HG03064 (cell line): ENCODE data around the gene PRKCH.

ENCODE experiments used
- ATAC-seq: cut with Tn5 transposase; IDR thresholded peaks from one replicate; pipeline ENCODE4 v1.9.1; 2021; ENCODE audit warnings: low read depth; ENCODE audit not compliant: unreplicated experiment

PRKCH gene

GRCh38 chr14:61505815-61506809 is 184.7 kb downstream of the PRKCH start:
- ATAC-seq = no peak

GRCh38 chr14:61508526-61508925 is 187.1 kb downstream of the PRKCH start:
- ATAC-seq = no peak

GRCh38 chr14:61510736-61511557 is 189.6 kb downstream of the PRKCH start:
- no peak for ATAC-seq

- no peak for ATAC-seq
Observed at GRCh38 chr14:61511558-61511948, 190.2 kb downstream of the PRKCH start.

GRCh38 chr14:61512026-61512834 is 190.9 kb downstream of the PRKCH start:
- no peak for ATAC-seq

- no peak for ATAC-seq
Observed at GRCh38 chr14:61513986-61514830, 192.8 kb downstream of the PRKCH start.

GRCh38 chr14:61514927-61515326 is 193.5 kb downstream of the PRKCH start:
- ATAC-seq = no peak

- no peak for ATAC-seq
Observed at GRCh38 chr14:61515436-61516117, 194.2 kb downstream of the PRKCH start.

GRCh38 chr14:61516118-61516743 is 194.9 kb downstream of the PRKCH start:
- no peak for ATAC-seq

GRCh38 chr14:61516964-61517653 is 195.7 kb downstream of the PRKCH start:
- ATAC-seq = no peak

- ATAC-seq = no peak
Observed at GRCh38 chr14:61517911-61518384, 196.6 kb downstream of the PRKCH start.

- ATAC-seq = no peak
Observed at GRCh38 chr14:61518403-61518802, 197.0 kb downstream of the PRKCH start.

- ATAC-seq = no peak
Observed at GRCh38 chr14:61519106-61519505, 197.7 kb downstream of the PRKCH start.

- ATAC-seq = no peak
Observed at GRCh38 chr14:61519735-61520134, 198.4 kb downstream of the PRKCH start.

GRCh38 chr14:61520576-61520975 is 199.2 kb downstream of the PRKCH start:
- ATAC-seq = no peak

- no peak for ATAC-seq
Observed at GRCh38 chr14:61521773-61522172, 200.4 kb downstream of the PRKCH start.

- no peak for ATAC-seq
Observed at GRCh38 chr14:61523751-61524150, 202.4 kb downstream of the PRKCH start.

GRCh38 chr14:61524211-61524806 is 202.9 kb downstream of the PRKCH start:
- ATAC-seq = no peak
